MM.1S (cell line): ENCODE measurements around the gene DCLK2.

Experiments
- DNase-seq: peaks from one replicate; pipeline ENCODE4 v3.0.0-alpha.2; 2015
- H2AFZ ChIP-seq: fragments of 300-600 bp; sonication (generic); 2 replicates; pipeline ENCODE4 v1.6.0; 2016; ENCODE audit warnings: antibody characterized with exemption, low read length
- H3F3A ChIP-seq: fragments of 300-600 bp; sonication (generic); 2 replicates; pipeline ENCODE4 v1.6.1; 2016; ENCODE audit warnings: mild to moderate bottlenecking, antibody characterized with exemption, low read length, moderate library complexity, mixed read lengths; ENCODE audit not compliant: insufficient read depth
- H3K27ac ChIP-seq: fragments of 300-600 bp; sonication (generic); 2 replicates; pipeline ENCODE4 v1.5.1; 2016; ENCODE audit warnings: mild to moderate bottlenecking, low read length
- H3K27me3 ChIP-seq: fragments of 300-600 bp; sonication (generic); replicated peaks from 2 replicates; pipeline ENCODE4 v1.6.0; 2016; ENCODE audit warnings: low read length; ENCODE audit not compliant: insufficient read depth
- H3K36me3 ChIP-seq: fragments of 300-600 bp; sonication (generic); replicated peaks from 2 replicates; pipeline ENCODE4 v1.6.1; 2016; ENCODE audit warnings: mild to moderate bottlenecking, low read length, mixed read lengths; ENCODE audit not compliant: insufficient read depth
- H3K4me1 ChIP-seq: fragments of 300-600 bp; sonication (generic); 2 replicates; pipeline ENCODE4 v1.6.1; 2016; ENCODE audit warnings: low read length, mixed read lengths
- H3K4me2 ChIP-seq: fragments of 300-600 bp; sonication (generic); 2 replicates; pipeline ENCODE4 v1.6.0; 2016; ENCODE audit warnings: low read depth, low read length
- H3K4me3 ChIP-seq: fragments of 300-600 bp; sonication (generic); 2 replicates; pipeline ENCODE4 v1.5.1; 2016; ENCODE audit warnings: low read length, mixed read lengths
- H3K79me2 ChIP-seq: fragments of 300-600 bp; sonication (generic); 2 replicates; pipeline ENCODE4 v1.6.1; 2016; ENCODE audit warnings: mixed run types, low read length, mixed read lengths
- H3K9ac ChIP-seq: fragments of 300-600 bp; sonication (generic); 2 replicates; pipeline ENCODE4 v1.6.1; 2016; ENCODE audit warnings: low read length, mixed read lengths
- H3K9me2 ChIP-seq: fragments of 300-600 bp; sonication (generic); replicated peaks from 2 replicates; pipeline ENCODE4 v1.6.1; 2016; ENCODE audit warnings: mild to moderate bottlenecking, low read length, mixed read lengths; ENCODE audit not compliant: insufficient read depth
- H3K9me3 ChIP-seq: fragments of 300-600 bp; sonication (generic); replicated peaks from 2 replicates; pipeline ENCODE4 v1.6.1; 2016; ENCODE audit warnings: mild to moderate bottlenecking, low read length, mixed read lengths; ENCODE audit not compliant: insufficient read depth
- H4K20me1 ChIP-seq: fragments of 300-600 bp; sonication (generic); 2 replicates; pipeline ENCODE4 v1.6.1; 2016; ENCODE audit warnings: mild to moderate bottlenecking, low read length, moderate library complexity, mixed read lengths; ENCODE audit not compliant: insufficient read depth
- EZH2 ChIP-seq: fragments of 300-600 bp; sonication (generic); optimal IDR thresholded peaks from 2 replicates; pipeline ENCODE3; 2017; ENCODE audit warnings: low read depth, mild to moderate bottlenecking, antibody characterized with exemption, low read length, mixed read lengths
- EZH2phosphoT487 ChIP-seq: fragments of 300-600 bp; sonication (generic); IDR thresholded peaks from 2 replicates; pipeline ENCODE4 v1.6.1; 2018; ENCODE audit warnings: antibody characterized with exemption, low read length
- TF ChIP-seq, protein P1 (sequence below): fragments of 300-600 bp; sonication (generic); IDR thresholded peaks from 2 replicates; pipeline ENCODE4 v1.5.1; 2016; ENCODE audit warnings: antibody characterized with exemption, low read length, mixed read lengths

The DCLK2 gene

DNA sequence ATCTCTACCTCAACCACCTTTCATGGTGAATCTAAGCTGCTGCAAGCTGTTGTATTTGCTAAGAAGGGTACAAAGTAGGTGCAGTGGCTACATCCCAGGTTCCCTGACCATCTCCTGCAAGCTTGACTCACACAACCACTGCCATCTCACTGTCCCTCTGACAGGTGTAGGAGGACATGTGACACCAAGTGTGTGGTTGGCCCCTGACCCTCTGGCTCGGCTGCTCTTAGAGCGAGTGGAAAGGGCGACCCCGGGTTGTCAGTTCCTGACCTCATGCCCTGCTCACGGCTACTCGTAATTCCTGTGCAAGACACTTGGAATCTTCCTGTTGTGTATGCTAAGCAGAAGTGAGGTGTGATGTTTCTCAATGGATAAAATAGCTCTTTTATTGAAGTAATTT lies 184.4 kb downstream of the DCLK2 start:
- Histone ChIP-seq H4K20me1 (no peaks in the 10 kb centered on the region), H2AFZ (no peak overlapping the region), H3K4me1 (no peaks in the 10 kb centered on the region), H3K79me2 (no peaks in the 10 kb centered on the region), H3K9me3 (no peaks in the 10 kb centered on the region), H3K27me3 (no peaks in the 10 kb centered on the region), H3K9me2 (no peaks in the 10 kb centered on the region), H3K36me3 (no peaks in the 10 kb centered on the region), H3F3A (no peaks in the 10 kb centered on the region), H3K4me3 (no peak overlapping the region), H3K4me2 (no peak overlapping the region), H3K9ac (no peak overlapping the region), H3K27ac (no peak overlapping the region)
- TF ChIP-seq EZH2phosphoT487, result no peak
- DNase-seq, result no peak

DNA sequence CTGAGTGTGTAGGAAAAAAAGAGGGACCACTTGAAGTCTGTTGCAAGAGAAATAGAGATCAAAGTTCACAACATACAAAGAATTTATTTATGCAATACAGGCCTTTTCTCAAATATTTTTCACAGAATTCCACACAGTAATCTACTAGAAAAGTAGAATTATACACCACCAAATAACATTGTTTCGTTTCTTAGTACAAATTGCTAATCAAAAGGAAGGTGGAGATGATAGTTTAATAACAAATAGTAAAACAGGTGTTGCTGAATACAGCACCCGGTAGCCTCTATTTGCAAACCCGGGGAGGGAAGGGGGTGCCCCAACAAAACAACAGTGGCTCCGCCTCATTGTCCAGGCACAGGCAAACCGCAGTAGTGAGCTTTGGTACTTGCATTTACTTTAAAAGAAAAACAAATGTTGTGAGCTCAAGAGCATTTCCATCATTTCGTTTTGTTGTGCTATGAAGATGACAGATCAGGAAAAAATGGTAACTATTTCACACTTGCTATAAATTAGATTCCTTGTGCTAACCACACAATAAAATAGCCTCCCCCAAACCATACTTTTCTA lies 186.4 kb downstream of the DCLK2 start:
- no peak for DNase-seq
- Histone ChIP-seq H3K4me3 (no peak overlapping the region), H4K20me1 (no peaks in the 10 kb centered on the region), H2AFZ (no peak overlapping the region), H3K4me1 (no peaks in the 10 kb centered on the region), H3F3A (0 out of 2 replicates have a peak, but pooled peaks cover 3% of the 10 kb centered on the region), H3K9ac (no peak overlapping the region), H3K79me2 (no peaks in the 10 kb centered on the region), H3K9me3 (no peaks in the 10 kb centered on the region), H3K9me2 (no peaks in the 10 kb centered on the region), H3K27me3 (no peaks in the 10 kb centered on the region), H3K4me2 (no peak overlapping the region), H3K27ac (no peak overlapping the region), H3K36me3 (no peaks in the 10 kb centered on the region)
- TF ChIP-seq EZH2phosphoT487, result no peak
- TF ChIP-seq EZH2, result no peak
- TF ChIP-seq, protein P1, sequence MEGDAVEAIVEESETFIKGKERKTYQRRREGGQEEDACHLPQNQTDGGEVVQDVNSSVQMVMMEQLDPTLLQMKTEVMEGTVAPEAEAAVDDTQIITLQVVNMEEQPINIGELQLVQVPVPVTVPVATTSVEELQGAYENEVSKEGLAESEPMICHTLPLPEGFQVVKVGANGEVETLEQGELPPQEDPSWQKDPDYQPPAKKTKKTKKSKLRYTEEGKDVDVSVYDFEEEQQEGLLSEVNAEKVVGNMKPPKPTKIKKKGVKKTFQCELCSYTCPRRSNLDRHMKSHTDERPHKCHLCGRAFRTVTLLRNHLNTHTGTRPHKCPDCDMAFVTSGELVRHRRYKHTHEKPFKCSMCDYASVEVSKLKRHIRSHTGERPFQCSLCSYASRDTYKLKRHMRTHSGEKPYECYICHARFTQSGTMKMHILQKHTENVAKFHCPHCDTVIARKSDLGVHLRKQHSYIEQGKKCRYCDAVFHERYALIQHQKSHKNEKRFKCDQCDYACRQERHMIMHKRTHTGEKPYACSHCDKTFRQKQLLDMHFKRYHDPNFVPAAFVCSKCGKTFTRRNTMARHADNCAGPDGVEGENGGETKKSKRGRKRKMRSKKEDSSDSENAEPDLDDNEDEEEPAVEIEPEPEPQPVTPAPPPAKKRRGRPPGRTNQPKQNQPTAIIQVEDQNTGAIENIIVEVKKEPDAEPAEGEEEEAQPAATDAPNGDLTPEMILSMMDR, result no peak

DNA sequence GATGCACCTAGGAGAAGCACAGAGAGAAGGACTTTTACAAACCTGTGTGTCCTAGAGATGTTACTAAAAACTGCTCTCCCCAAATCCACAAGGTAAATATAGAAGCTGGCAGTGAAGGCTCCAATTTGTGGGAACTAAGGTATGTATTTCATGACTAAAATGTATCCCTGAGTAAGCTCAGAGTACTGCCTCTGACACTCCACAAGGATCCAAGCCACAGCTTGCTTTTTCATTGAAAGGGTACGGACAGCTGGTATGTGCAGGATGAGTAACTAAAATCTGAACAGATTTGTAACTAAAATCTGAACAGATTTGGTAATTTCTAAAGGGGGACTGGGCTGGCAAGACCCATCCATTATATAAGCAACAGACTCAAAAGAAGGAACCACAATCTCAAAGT lies 187.6 kb downstream of the DCLK2 start:
- Histone ChIP-seq H3K79me2 (no peaks in the 10 kb centered on the region), H3F3A (0 out of 2 replicates have a peak, but pooled peaks cover 3% of the 10 kb centered on the region), H4K20me1 (no peaks in the 10 kb centered on the region), H3K9me2 (no peaks in the 10 kb centered on the region), H2AFZ (no peak overlapping the region), H3K27me3 (no peaks in the 10 kb centered on the region), H3K9ac (no peak overlapping the region), H3K36me3 (no peaks in the 10 kb centered on the region), H3K27ac (no peak overlapping the region), H3K4me1 (no peaks in the 10 kb centered on the region), H3K4me3 (no peak overlapping the region), H3K9me3 (no peaks in the 10 kb centered on the region), H3K4me2 (no peak overlapping the region)
- DNase-seq, result no peak
- TF ChIP-seq EZH2 (no peak), EZH2phosphoT487 (no peak)
- TF ChIP-seq, protein P1, result no peak

GRCh38 chr4:150268444-150268843 lies 190.2 kb downstream of the DCLK2 start:
- Histone ChIP-seq H2AFZ (no peak overlapping the region), H3K79me2 (no peaks in the 10 kb centered on the region), H3K4me2 (no peak overlapping the region), H3F3A (0 out of 2 replicates have a peak, but pooled peaks cover 3% of the 10 kb centered on the region), H3K9ac (no peak overlapping the region), H3K4me1 (no peaks in the 10 kb centered on the region), H4K20me1 (no peaks in the 10 kb centered on the region), H3K4me3 (no peak overlapping the region), H3K27ac (no peak overlapping the region), H3K9me2 (no peaks in the 10 kb centered on the region), H3K36me3 (no peaks in the 10 kb centered on the region), H3K9me3 (no peaks in the 10 kb centered on the region), H3K27me3 (no peaks in the 10 kb centered on the region)
- no peak for DNase-seq
- TF ChIP-seq EZH2, result no peak
- TF ChIP-seq, protein P1, result no peak
- no peak for TF ChIP-seq EZH2phosphoT487
